OCI-LY1 (cell line): Measurements from ENCODE around the gene SH3RF3.

ENCODE experiments used
- EZH2 ChIP-seq: fragments of 200-600 bp; sonication (generic), shearing (Covaris generic); IDR thresholded peaks from 2 replicates; pipeline ENCODE4 v1.8.0; 2017; ENCODE audit warnings: borderline replicate concordance, mixed run types, mild to moderate bottlenecking, antibody characterized with exemption, low read length, moderate library complexity, mixed read lengths
- TF ChIP-seq, protein P1 (sequence below): fragments of 200-600 bp; sonication (generic), shearing (Covaris generic); IDR thresholded peaks from 2 replicates; pipeline ENCODE4 v1.5.1; 2017; ENCODE audit warnings: mild to moderate bottlenecking, antibody characterized with exemption, low read length, moderate library complexity, mixed read lengths

DNA sequence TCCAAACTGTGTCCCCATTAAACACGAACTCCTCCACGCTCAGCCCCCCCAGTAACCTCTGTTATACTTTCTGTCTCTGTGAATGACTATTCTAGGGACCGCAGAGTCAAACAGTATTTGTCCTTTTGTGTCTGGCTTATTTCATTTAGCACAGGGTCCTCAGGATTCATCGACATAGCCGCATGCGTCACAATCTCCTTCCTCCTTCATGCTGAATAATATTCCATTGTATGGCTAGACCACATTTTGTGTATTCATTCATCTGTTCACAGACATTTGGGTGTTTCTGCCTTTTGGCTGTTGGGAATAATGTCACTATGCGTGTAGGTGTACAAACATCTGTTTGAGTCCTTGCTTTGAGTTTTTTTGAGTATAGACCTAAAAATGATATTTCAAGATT lies 80.9 kb downstream of the SH3RF3 start:
- TF ChIP-seq, protein P1, sequence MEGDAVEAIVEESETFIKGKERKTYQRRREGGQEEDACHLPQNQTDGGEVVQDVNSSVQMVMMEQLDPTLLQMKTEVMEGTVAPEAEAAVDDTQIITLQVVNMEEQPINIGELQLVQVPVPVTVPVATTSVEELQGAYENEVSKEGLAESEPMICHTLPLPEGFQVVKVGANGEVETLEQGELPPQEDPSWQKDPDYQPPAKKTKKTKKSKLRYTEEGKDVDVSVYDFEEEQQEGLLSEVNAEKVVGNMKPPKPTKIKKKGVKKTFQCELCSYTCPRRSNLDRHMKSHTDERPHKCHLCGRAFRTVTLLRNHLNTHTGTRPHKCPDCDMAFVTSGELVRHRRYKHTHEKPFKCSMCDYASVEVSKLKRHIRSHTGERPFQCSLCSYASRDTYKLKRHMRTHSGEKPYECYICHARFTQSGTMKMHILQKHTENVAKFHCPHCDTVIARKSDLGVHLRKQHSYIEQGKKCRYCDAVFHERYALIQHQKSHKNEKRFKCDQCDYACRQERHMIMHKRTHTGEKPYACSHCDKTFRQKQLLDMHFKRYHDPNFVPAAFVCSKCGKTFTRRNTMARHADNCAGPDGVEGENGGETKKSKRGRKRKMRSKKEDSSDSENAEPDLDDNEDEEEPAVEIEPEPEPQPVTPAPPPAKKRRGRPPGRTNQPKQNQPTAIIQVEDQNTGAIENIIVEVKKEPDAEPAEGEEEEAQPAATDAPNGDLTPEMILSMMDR, result no peak
- TF ChIP-seq EZH2, result no peak
